Upper lobe of right lung (tissue), 1 donor: ENCODE data around the gene RASGRF1. TPM values are rescaled to one million over a fixed set of nuclear protein-coding genes. Genes with fewer than 3 reads are reported as not detected.

Experiments
- ATAC-seq: fragments of 200-7000 bp; cut with Tn5 transposase; one replicate; pipeline ENCODE4 v1.9.1; 2020; ENCODE audit warnings: mild to moderate bottlenecking, moderate library complexity
- DNase-seq: peaks from one replicate; pipeline ENCODE4 v3.0.0-alpha.2; 2020
- H3K27ac ChIP-seq: fragments of 200-600 bp; one replicate; pipeline ENCODE4 v1.8.0; 2022
- H3K27me3 ChIP-seq: fragments of 200-600 bp; one replicate; pipeline ENCODE4 v1.8.0; 2022; ENCODE audit warnings: mild to moderate bottlenecking
- H3K36me3 ChIP-seq: fragments of 200-600 bp; one replicate; pipeline ENCODE4 v1.8.0; 2022
- H3K4me1 ChIP-seq: fragments of 200-600 bp; one replicate; pipeline ENCODE4 v1.8.0; 2022
- H3K4me3 ChIP-seq: fragments of 200-600 bp; one replicate; pipeline ENCODE4 v1.8.0; 2022; ENCODE audit warnings: mild to moderate bottlenecking
- H3K9me3 ChIP-seq: fragments of 200-600 bp; one replicate; pipeline ENCODE4 v1.8.0; 2022
- CTCF ChIP-seq: fragments of 200-600 bp; IDR thresholded peaks from one replicate; pipeline ENCODE4 v1.8.0; 2022; ENCODE audit warnings: antibody characterized with exemption
- intact Hi-C: fragments of 100-400 bp; cut with DNase I; formaldehyde crosslinking; loops from one replicate; pipeline ENCODE4 v1.11.0; 2022
- total RNA-seq: library from RNA; stranded (reverse); fragmentation: NEBNext Ultra II Directional; extraction: Animal tissue kit (Norgen Biotek cat#: 25700); gene quantifications from one replicate; pipeline ENCODE4 v1.2.1, GENCODE V29; 2021
- donor health status: DM: no; HTN: yes; CAD: no; lungs with severe emphysema.

Gene RASGRF1
- total RNA-seq, 1 donor from 2014 or later = 105 TPM

DNA sequence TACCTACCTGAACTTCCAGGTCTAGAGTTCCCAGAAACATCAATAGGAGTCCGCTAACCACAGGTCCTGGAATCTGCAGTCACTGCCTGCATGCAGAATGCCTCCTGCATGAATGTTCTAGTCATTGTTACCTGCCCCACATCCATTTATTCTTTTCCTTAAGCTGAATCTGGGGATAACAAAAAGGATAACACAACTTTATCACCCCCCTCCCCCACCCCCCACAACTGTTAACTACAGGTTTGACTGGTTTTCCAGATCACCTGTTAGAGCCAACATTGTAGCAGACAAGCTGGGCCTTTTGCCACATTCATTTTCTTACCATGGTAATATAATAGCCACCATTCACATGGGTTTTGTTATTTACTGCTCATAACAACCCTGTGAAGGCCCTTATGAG lies 141.1 kb downstream of the RASGRF1 start:
- H3K27ac ChIP-seq = no peak overlapping the region
- H3K4me3 ChIP-seq = no peak overlapping the region
- H3K9me3 ChIP-seq = no peaks in the 10 kb centered on the region
- peaks cover 22% of the 10 kb centered on the region for H3K4me1 ChIP-seq
- no peak for DNase-seq
- no peaks in the 10 kb centered on the region for H3K36me3 ChIP-seq
- no peak for TF ChIP-seq CTCF
- intact Hi-C loops = no loop called here
- ATAC-seq = no peak
- no peaks in the 10 kb centered on the region for H3K27me3 ChIP-seq

GRCh38 chr15:78947506-78947905 lies 143.1 kb downstream of the RASGRF1 start:
- intact Hi-C loops = no loop called here
- Histone ChIP-seq H3K4me3 (no peak overlapping the region), H3K9me3 (no peaks in the 10 kb centered on the region), H3K27ac (no peak overlapping the region), H3K4me1 (peaks cover 18% of the 10 kb centered on the region), H3K36me3 (no peaks in the 10 kb centered on the region), H3K27me3 (no peaks in the 10 kb centered on the region)
- TF ChIP-seq CTCF = no peak
- ATAC-seq (no peak), DNase-seq (no peak)

GRCh38 chr15:78946493-78946892 lies 144.1 kb downstream of the RASGRF1 start:
- Histone ChIP-seq H3K27ac (no peak overlapping the region), H3K9me3 (no peaks in the 10 kb centered on the region), H3K27me3 (no peaks in the 10 kb centered on the region), H3K4me1 (peaks cover 8% of the 10 kb centered on the region), H3K4me3 (no peak overlapping the region), H3K36me3 (no peaks in the 10 kb centered on the region)
- no peak for TF ChIP-seq CTCF
- DNase-seq = no peak
- intact Hi-C loops = no loop called here
- ATAC-seq = no peak

DNA sequence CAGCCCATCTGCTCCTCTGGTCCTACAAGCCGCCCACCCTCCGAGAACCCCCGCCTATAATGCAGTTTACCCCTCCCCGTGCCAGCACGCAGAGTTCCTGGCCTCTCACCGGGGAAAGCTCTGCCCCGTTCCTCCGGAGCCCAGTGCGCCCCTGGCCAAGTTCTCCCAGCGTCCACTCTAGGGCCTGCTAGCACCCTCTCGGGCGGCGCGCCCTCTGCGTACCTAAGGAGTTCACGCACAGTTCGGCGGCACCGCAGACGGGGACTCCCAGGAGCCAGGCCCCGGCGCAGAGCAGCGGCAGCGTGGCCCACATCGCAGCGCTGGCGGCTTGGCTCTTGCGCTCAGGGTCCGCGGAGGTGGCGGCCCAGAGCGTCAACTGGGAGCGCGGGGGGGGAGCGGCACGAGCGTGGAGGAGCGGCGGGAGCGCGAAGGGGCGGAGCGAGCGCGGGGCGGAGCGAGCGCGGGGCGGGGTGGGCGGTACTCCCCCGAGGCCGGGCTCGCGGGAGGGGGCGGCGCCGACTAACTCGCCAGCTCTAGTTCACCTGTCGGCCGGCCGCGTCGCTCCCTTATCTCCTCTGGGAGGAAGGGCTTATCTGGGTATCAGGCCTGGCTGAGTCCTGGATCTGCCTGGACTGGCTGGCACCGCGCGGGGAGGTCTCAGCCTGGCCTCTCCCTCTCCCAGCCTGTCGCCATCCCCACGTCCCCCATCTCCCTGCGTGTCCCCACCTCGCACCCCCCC lies 145.7 kb downstream of the RASGRF1 start, which contains the start of gene CTSH:
TSS of gene CTSH (minus strand) at position 378 of the 739 bp plus-strand sequence. CDS start at position 313, 65 bp downstream.
- no peak for TF ChIP-seq CTCF
- H3K27ac ChIP-seq = peak within 1 kb of the TSS; percentile 90
- peaks cover 6% of the 10 kb centered on the region for H3K4me1 ChIP-seq
- ATAC-seq = peak; percentile 95
- H3K36me3 ChIP-seq = no peaks in the 10 kb centered on the region
- DNase-seq = peak; percentile 97
- no peaks in the 10 kb centered on the region for H3K9me3 ChIP-seq
- intact Hi-C loops = no loop called here
- H3K27me3 ChIP-seq = no peaks in the 10 kb centered on the region
- peak within 1 kb of the TSS; percentile 85 for H3K4me3 ChIP-seq

DNA sequence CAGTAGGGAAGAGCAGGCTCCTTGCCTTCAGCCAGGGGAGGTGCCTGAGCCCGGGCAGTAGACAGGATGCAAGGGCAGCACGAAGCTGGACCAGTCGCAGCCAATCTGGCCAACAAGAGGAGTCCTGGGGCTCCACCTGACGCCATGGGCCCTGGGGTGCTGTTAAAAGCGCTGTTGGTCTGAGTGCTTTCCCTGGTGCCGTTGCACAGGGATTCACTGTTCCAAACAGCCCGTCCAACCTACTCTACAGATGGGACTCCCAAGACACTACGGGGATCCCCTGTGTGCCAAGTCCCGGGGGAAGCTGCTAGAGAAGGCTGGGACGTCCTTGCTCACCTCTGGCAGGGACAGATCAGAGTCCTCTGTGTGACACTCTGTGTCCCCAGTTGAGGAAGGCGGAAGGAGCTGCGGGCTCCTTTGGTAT lies 146.4 kb downstream of the RASGRF1 start:
- Histone ChIP-seq H3K4me3 (peak overlapping the region; percentile 85), H3K9me3 (no peaks in the 10 kb centered on the region), H3K4me1 (peaks cover 11% of the 10 kb centered on the region), H3K27me3 (no peaks in the 10 kb centered on the region), H3K36me3 (no peaks in the 10 kb centered on the region), H3K27ac (peak overlapping the region; percentile 90)
- DNase-seq (no peak), ATAC-seq (peak; percentile 17)
- no peak for TF ChIP-seq CTCF
- intact Hi-C loops = no loop called here
